Panc1 (cell line): ENCODE data around the gene HPGDS. TPM values are rescaled to one million over a fixed set of nuclear protein-coding genes. Genes with fewer than 3 reads are reported as not detected.

Experiments
- ATAC-seq: fragments of 200-7000 bp; cut with Tn5 transposase; 2 replicates; pipeline ENCODE4 v1.9.1; 2020; ENCODE audit warnings: mild to moderate bottlenecking, moderate library complexity
- BruUV-seq: library from RNA; stranded (reverse); fragments of 400-500 nt; replicated peaks from 2 replicates; lab custom pipeline; 2021; lab: Mats Ljungman, UMichigan
- CTCF ChIA-PET: fragments of 300-600 bp; sonication (Branson Sonifier 250); formaldehyde crosslinking; loops from one replicate; lab custom pipeline; 2022; ENCODE audit warnings: antibody characterized with exemption; lab: Charles Lee
- POLR2A ChIA-PET: fragments of 300-600 bp; sonication (Branson Sonifier 250); formaldehyde crosslinking; loops from one replicate; lab custom pipeline; 2022; ENCODE audit warnings: antibody characterized with exemption; lab: Charles Lee
- DNase-seq: peaks from one replicate; pipeline ENCODE4 v3.0.0-alpha.2; 2010; ENCODE audit warnings: low read depth, low spot score
- H3K27ac ChIP-seq: 2 replicates; pipeline ENCODE4 v1.5.1; 2011; ENCODE audit warnings: mild to moderate bottlenecking, low read length, inconsistent platforms
- H3K27me3 ChIP-seq: fragments of 200-500 bp; sonication (Bioruptor generic); 2 replicates; pipeline ENCODE4 v1.6.0; 2014; ENCODE audit warnings: low read length, inconsistent platforms; ENCODE audit not compliant: control insufficient read depth, insufficient read depth
- H3K36me3 ChIP-seq: fragments of 200-500 bp; sonication (Bioruptor generic); 2 replicates; pipeline ENCODE4 v1.5.1; 2014; ENCODE audit warnings: inconsistent platforms, mild to moderate bottlenecking, low read length, moderate library complexity; ENCODE audit not compliant: control insufficient read depth, insufficient read depth
- H3K4me1 ChIP-seq: 2 replicates; pipeline ENCODE4 v1.5.1; 2011; ENCODE audit warnings: inconsistent platforms, mild to moderate bottlenecking, low read length, moderate library complexity; ENCODE audit not compliant: control insufficient read depth, insufficient read depth
- H3K4me3 ChIP-seq, 2 experiments: 2 replicates each; pipeline ENCODE4 v1.5.1; 2011 to 2012; ENCODE audit warnings: low read depth in 2 of 2, low read length in 2 of 2, mild to moderate bottlenecking in 2 of 2, inconsistent platforms in 1 of 2, moderate library complexity in 1 of 2
- H3K9me3 ChIP-seq: fragments of 200-500 bp; sonication (Bioruptor generic); 2 replicates; pipeline ENCODE4 v1.5.1; 2014; ENCODE audit warnings: low read depth, mild to moderate bottlenecking, inconsistent platforms, low read length, moderate library complexity; ENCODE audit not compliant: control insufficient read depth, insufficient read depth
- POLR2AphosphoS5 ChIP-seq: IDR thresholded peaks from 2 replicates; pipeline ENCODE4 v1.6.1; 2012; ENCODE audit warnings: mild to moderate bottlenecking, low read depth, low read length, moderate library complexity
- SIN3A ChIP-seq: IDR thresholded peaks from 2 replicates; pipeline ENCODE4 v1.6.1; 2012; ENCODE audit warnings: low read depth, mild to moderate bottlenecking, low read length, moderate library complexity, borderline replicate concordance; ENCODE audit not compliant: insufficient read depth
- TCF7L2 ChIP-seq: IDR thresholded peaks from 2 replicates; pipeline ENCODE4 v1.6.1; 2011; ENCODE audit warnings: mild to moderate bottlenecking, low read depth, low read length, inconsistent platforms
- in situ Hi-C: cut with HindIII; loops from 2 replicates; pipeline ENCODE4 v1.10.0; 2016; ENCODE audit warnings: low sequenced_read_pairs, low pct_unique_long_range_greater_than_20kb
- intact Hi-C: fragments of 100-400 bp; cut with micrococcal nuclease; formaldehyde crosslinking; loops from one replicate; pipeline ENCODE4 v1.10.0; 2022; ENCODE audit not compliant: unreplicated experiment
- total RNA-seq: library from RNA; stranded (reverse); gene quantifications from one replicate; pipeline ENCODE4 v1.2.1, GENCODE V29; 2021; ENCODE audit not compliant: unreplicated experiment
- TF ChIP-seq, protein P1 (sequence below): fragments of 450-650 bp; IDR thresholded peaks from 2 replicates; pipeline ENCODE4 v1.5.1; 2017; ENCODE audit warnings: mild to moderate bottlenecking
- TF ChIP-seq, protein P2 (sequence below), 2 experiments: IDR thresholded peaks; 2 replicates each; pipeline ENCODE4 v1.6.1; 2011 to 2012; ENCODE audit warnings: low read depth in 2 of 2, control low read depth in 1 of 2, low read length in 1 of 2, mild to moderate bottlenecking in 1 of 2, moderate library complexity in 1 of 2; ENCODE audit not compliant: insufficient read depth in 1 of 2

HPGDS gene
- total RNA-seq, 1 experiment from 2014 or later: not detected

DNA sequence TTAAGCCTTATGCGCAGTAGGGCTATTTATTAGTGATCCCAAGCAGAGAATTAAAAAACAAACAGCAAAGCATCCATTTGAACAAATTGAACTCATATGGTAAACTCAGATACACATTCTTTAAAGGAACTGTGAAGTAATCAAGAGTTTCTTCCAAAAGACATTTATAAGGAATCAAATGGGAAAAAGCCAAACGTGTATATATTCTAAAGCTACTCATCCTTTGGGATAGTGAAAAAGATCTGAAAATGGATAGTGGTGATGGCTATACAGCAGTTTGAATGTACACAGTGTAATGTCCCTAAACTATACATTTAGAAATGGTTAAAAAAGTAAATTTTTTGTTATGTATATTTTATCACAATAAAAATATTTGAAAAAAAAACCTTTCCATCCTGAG lies 16.6 kb upstream of the HPGDS start:
- no peaks in the 10 kb centered on the region for H3K4me1 ChIP-seq
- BruUV-seq: no TSS peak
- ATAC-seq (no peak), DNase-seq (no peak)
- no peaks in the 10 kb centered on the region for H3K36me3 ChIP-seq
- no peak overlapping the region for H3K27ac ChIP-seq
- intact Hi-C loops (no loop called here), in situ Hi-C loops (no loop called here)
- CTCF ChIA-PET: no interaction called here
- no peaks in the 10 kb centered on the region for H3K9me3 ChIP-seq
- POLR2A ChIA-PET: no interaction called here
- TF ChIP-seq SIN3A (no peak), TCF7L2 (no peak)
- TF ChIP-seq, protein P1, sequence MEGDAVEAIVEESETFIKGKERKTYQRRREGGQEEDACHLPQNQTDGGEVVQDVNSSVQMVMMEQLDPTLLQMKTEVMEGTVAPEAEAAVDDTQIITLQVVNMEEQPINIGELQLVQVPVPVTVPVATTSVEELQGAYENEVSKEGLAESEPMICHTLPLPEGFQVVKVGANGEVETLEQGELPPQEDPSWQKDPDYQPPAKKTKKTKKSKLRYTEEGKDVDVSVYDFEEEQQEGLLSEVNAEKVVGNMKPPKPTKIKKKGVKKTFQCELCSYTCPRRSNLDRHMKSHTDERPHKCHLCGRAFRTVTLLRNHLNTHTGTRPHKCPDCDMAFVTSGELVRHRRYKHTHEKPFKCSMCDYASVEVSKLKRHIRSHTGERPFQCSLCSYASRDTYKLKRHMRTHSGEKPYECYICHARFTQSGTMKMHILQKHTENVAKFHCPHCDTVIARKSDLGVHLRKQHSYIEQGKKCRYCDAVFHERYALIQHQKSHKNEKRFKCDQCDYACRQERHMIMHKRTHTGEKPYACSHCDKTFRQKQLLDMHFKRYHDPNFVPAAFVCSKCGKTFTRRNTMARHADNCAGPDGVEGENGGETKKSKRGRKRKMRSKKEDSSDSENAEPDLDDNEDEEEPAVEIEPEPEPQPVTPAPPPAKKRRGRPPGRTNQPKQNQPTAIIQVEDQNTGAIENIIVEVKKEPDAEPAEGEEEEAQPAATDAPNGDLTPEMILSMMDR: no peak
- no peak overlapping the region for H3K4me3 ChIP-seq
- no peaks in the 10 kb centered on the region for H3K27me3 ChIP-seq

DNA sequence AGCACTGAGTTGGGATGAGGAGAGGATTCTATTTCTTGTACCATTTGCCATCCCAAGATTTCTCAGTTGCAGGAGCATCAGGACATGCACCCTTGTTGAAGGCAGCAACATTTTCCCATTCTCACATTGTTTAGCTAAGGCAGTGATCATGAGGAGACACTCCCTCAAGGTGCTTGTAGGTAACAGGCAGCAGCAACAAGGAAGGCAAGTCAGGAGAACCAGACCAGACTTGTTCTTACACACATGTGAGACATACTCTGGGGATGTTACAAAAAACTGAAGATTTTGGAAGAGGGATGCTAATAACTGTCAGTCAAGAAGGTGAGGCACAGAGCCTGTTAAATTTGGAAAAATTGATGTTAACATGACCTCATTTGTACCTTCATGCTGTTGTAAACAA lies 15.5 kb upstream of the HPGDS start:
- no peak for TF ChIP-seq SIN3A
- intact Hi-C loops: no loop called here
- no TSS peak for BruUV-seq

DNA sequence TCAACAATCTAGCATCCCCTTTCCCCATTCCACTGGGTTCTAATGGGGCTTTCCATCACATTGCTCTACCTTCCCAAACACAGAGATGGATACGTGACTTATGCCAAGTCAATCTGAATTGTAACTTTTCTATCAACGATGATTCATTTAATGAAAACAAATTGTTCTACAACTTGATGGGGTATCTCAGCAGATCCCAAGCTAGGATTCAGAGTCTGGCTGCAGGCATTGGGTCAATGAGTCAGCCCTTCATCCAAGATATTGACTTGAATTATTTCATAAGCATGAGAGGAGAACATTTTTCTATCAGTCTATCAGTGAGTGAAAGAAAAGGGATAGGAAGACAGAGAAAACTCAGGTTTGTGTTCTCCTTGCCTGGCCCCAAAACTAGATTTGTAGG lies 15.0 kb upstream of the HPGDS start:
- TF ChIP-seq, protein P1: no peak
- TF ChIP-seq TCF7L2: no peak
- TF ChIP-seq SIN3A: no peak
- no peak for TF ChIP-seq POLR2AphosphoS5
- TF ChIP-seq, protein P2, sequence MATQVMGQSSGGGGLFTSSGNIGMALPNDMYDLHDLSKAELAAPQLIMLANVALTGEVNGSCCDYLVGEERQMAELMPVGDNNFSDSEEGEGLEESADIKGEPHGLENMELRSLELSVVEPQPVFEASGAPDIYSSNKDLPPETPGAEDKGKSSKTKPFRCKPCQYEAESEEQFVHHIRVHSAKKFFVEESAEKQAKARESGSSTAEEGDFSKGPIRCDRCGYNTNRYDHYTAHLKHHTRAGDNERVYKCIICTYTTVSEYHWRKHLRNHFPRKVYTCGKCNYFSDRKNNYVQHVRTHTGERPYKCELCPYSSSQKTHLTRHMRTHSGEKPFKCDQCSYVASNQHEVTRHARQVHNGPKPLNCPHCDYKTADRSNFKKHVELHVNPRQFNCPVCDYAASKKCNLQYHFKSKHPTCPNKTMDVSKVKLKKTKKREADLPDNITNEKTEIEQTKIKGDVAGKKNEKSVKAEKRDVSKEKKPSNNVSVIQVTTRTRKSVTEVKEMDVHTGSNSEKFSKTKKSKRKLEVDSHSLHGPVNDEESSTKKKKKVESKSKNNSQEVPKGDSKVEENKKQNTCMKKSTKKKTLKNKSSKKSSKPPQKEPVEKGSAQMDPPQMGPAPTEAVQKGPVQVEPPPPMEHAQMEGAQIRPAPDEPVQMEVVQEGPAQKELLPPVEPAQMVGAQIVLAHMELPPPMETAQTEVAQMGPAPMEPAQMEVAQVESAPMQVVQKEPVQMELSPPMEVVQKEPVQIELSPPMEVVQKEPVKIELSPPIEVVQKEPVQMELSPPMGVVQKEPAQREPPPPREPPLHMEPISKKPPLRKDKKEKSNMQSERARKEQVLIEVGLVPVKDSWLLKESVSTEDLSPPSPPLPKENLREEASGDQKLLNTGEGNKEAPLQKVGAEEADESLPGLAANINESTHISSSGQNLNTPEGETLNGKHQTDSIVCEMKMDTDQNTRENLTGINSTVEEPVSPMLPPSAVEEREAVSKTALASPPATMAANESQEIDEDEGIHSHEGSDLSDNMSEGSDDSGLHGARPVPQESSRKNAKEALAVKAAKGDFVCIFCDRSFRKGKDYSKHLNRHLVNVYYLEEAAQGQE (IDR thresholded peaks at IDR 0.05; ENCODE audit: insufficient read depth in 1 of 2, low read depth in 2 of 2, low read length in 1 of 2): no peak
- DNase-seq: no peak
- CTCF ChIA-PET: no interaction called here
- Histone ChIP-seq H3K27ac (no peak overlapping the region), H3K4me1 (no peaks in the 10 kb centered on the region), H3K9me3 (no peaks in the 10 kb centered on the region), H3K36me3 (no peaks in the 10 kb centered on the region), H3K27me3 (no peaks in the 10 kb centered on the region; the same call in 1 of the 2 replicates), H3K4me3 (no peak overlapping the region)
- in situ Hi-C loops: no loop called here
- ATAC-seq: no peak
- intact Hi-C loops: no loop called here
- BruUV-seq: no TSS peak
- POLR2A ChIA-PET: no interaction called here

More for the DNA sequence above, 15.5 kb upstream of the HPGDS start:
- Histone ChIP-seq H3K9me3 (no peaks in the 10 kb centered on the region), H3K4me1 (no peaks in the 10 kb centered on the region), H3K36me3 (no peaks in the 10 kb centered on the region), H3K27ac (no peak overlapping the region), H3K4me3 (no peak overlapping the region), H3K27me3 (no peaks in the 10 kb centered on the region)
- DNase-seq (no peak), ATAC-seq (no peak)
- POLR2A ChIA-PET: no interaction called here
- in situ Hi-C loops: no loop called here
- CTCF ChIA-PET: no interaction called here
